Spleen (tissue), 11 donors: ENCODE results near the gene ATOH8. TPM values are rescaled to one million over a fixed set of nuclear protein-coding genes. Genes with fewer than 3 reads are reported as not detected.

Source experiments
- DNase-seq: peaks from one replicate; pipeline ENCODE4 v3.0.0-alpha.2; 2020
- H3K27ac ChIP-seq, 8 donors: fragments of 200-600 bp; sonication (generic) in 7 of 8; 1 replicate in 4 of 8; 2 replicates in 4 of 8; pipeline versions ENCODE4 v1.5.0 to v1.8.0; 2016 to 2021; ENCODE audit warnings: inconsistent platforms in 4 of 8, mild to moderate bottlenecking in 4 of 8, moderate library complexity in 1 of 8
- H3K27me3 ChIP-seq, 7 donors: fragments of 200-600 bp; sonication (generic) in 6 of 7; replicated peaks in 1 of 7; 1 replicate in 4 of 7; 2 replicates in 3 of 7; pipeline versions ENCODE4 v1.5.0 to v1.8.0; 2016 to 2021; ENCODE audit warnings: inconsistent platforms in 3 of 7, mild to moderate bottlenecking in 1 of 7
- H3K36me3 ChIP-seq, 6 donors: fragments of 200-600 bp; sonication (generic) in 5 of 6; 1 replicate in 4 of 6; 2 replicates in 2 of 6; pipeline versions ENCODE4 v1.5.0 to v1.8.0; 2016 to 2021; ENCODE audit warnings: inconsistent platforms in 2 of 6
- H3K4me1 ChIP-seq, 6 donors: fragments of 200-600 bp; sonication (generic) in 5 of 6; 1 replicate in 3 of 6; 2 replicates in 3 of 6; pipeline versions ENCODE4 v1.5.0 to v1.8.0; 2016 to 2021; ENCODE audit warnings: inconsistent platforms in 3 of 6
- H3K4me3 ChIP-seq, 8 donors: fragments of 200-600 bp; sonication (generic) in 7 of 8; 1 replicate in 4 of 8; 2 replicates in 4 of 8; pipeline versions ENCODE4 v1.5.0 to v1.8.0; 2016 to 2021; ENCODE audit warnings: inconsistent platforms in 4 of 8, mild to moderate bottlenecking in 4 of 8, moderate library complexity in 2 of 8
- H3K9me3 ChIP-seq, 8 donors: fragments of 200-600 bp; sonication (generic) in 7 of 8; 1 replicate in 4 of 8; 2 replicates in 4 of 8; pipeline versions ENCODE4 v1.5.0 to v1.8.0; 2016 to 2021; ENCODE audit warnings: inconsistent platforms in 4 of 8
- CTCF ChIP-seq, 11 experiments: fragments of 200-600 bp in 7 of 11; fragments of 450-650 bp in 4 of 11; sonication (generic) in 4 of 11; IDR thresholded peaks in 8 of 11; conservative IDR thresholded peaks in 3 of 11; 1 replicate in 7 of 11; 2 replicates in 4 of 11; pipeline versions ENCODE4 v1.4.0 to v1.8.0; 2016 to 2021; ENCODE audit warnings: antibody characterized with exemption in 11 of 11, inconsistent platforms in 4 of 11, mild to moderate bottlenecking in 1 of 11
- POLR2A ChIP-seq, 3 donors: fragments of 450-650 bp; IDR thresholded peaks; one replicate each; pipeline ENCODE4 v1.5.1; 2017; ENCODE audit warnings: antibody characterized with exemption in 3 of 3, mild to moderate bottlenecking in 1 of 3
- POLR2AphosphoS5 ChIP-seq, 3 donors: sonication (generic); formaldehyde crosslinking; IDR thresholded peaks; one replicate each; pipeline ENCODE4 v1.5.1; 2017; ENCODE audit warnings: antibody characterized with exemption in 3 of 3
- WGBS, 5 donors: extraction: QIAGEN DNeasy Blood & Tissue Kit in 3 of 5; methylation state at CpG; one replicate each; pipeline versions ENCODE4 v1.1.5 to v1.1.7; 2013 to 2018; 5-methylcytosine and 5-hydroxymethylcytosine counted together
- intact Hi-C: fragments of 100-400 bp; cut with DNase I; formaldehyde crosslinking; loops from one replicate; pipeline ENCODE4 v1.15.0; 2023; ENCODE audit warnings: low total_unique reads
- polyA plus RNA-seq, 3 donors: library from polyadenylated mRNA; stranded (reverse); fragments of 200-250 nt; gene quantifications; one replicate each; pipeline ENCODE4 v1.2.1, GENCODE V29; 2013
- total RNA-seq, 7 donors: library from RNA; depleted of rRNA in 3 of 7; stranded (reverse); fragments of >200 nt in 3 of 7; fragmentation: NEBNext Ultra II Directional in 4 of 7; extraction: Animal tissue kit (Norgen Biotek cat#: 25700) in 4 of 7; gene quantifications; one replicate each; pipeline versions ENCODE4 v1.1.0 to v1.2.1, GENCODE V29; 2016 to 2021
- donor health status: healthy with polysubstance abuse.
- donor health status: DM: no; HTN: no; CAD: no; lungs with moderate emphysema.
- donor health status: DM: no; HTN: no; CAD: no.
- donor health status: Bipolar disorder and iron deficiency.
- donor health status: healthy.
- donor health status: DM: no; HTN: no; CAD: no.
- donor health status: DM: yes; HTN: yes; CAD: no.

The ATOH8 gene
- total and polyA plus RNA-seq, 10 donors, result 6.4 to 53.0 (median 17.4) TPM

- no peak overlapping the region for H3K27ac ChIP-seq
- no peak overlapping the region for H3K4me3 ChIP-seq
- H3K9me3 ChIP-seq, result no peaks in the 10 kb centered on the region
- TF ChIP-seq POLR2AphosphoS5 (IDR thresholded peaks at IDR 0.05) (no peak), POLR2A (IDR thresholded peaks at IDR 0.05) (no peak), CTCF (IDR thresholded peaks at IDR 0.05 in 8 of 11, conservative IDR thresholded peaks at IDR 0.05 in 3 of 11) (peak in 1 of 11 experiments; percentile 13)
- DNase-seq, result no peak
- H3K27me3 ChIP-seq, result peaks cover 0 to 23% (median 0%) of the 10 kb centered on the region in 7 donors
- WGBS, 5 donors, result 71 to 89% (median 84%) methylated on average over 10 of the region's 10 CpGs
- intact Hi-C loops, result loop anchor here (5.0 to 10.0 kb wide), 2 partner anchors 90 to 347 kb away; no protein-coding TSS in a partner anchor
- H3K4me1 ChIP-seq, result peaks cover 4 to 37% (median 20%) of the 10 kb centered on the region in 6 donors
- H3K36me3 ChIP-seq, result no peaks in the 10 kb centered on the region
Measured at GRCh38 chr2:85727798-85728197, 26.0 kb upstream of the ATOH8 start.

- WGBS, 5 donors, result 42 to 68% (median 49%) methylated on average over 5 of the region's 5 CpGs
- DNase-seq, result no peak
- H3K4me1 ChIP-seq, result peaks cover 4 to 37% (median 20%) of the 10 kb centered on the region in 6 donors
- peaks cover 0 to 23% (median 0%) of the 10 kb centered on the region in 7 donors for H3K27me3 ChIP-seq
- intact Hi-C loops, result loop anchor here (5.0 to 10.0 kb wide), 2 partner anchors 89 to 346 kb away; no protein-coding TSS in a partner anchor
- no peaks in the 10 kb centered on the region for H3K36me3 ChIP-seq
- no peak overlapping the region for H3K4me3 ChIP-seq
- no peak overlapping the region for H3K27ac ChIP-seq
- H3K9me3 ChIP-seq, result no peaks in the 10 kb centered on the region
- TF ChIP-seq POLR2A (IDR thresholded peaks at IDR 0.05) (no peak), CTCF (IDR thresholded peaks at IDR 0.05 in 8 of 11, conservative IDR thresholded peaks at IDR 0.05 in 3 of 11) (no peak), POLR2AphosphoS5 (IDR thresholded peaks at IDR 0.05) (no peak)
Measured at GRCh38 chr2:85728342-85728741, 25.4 kb upstream of the ATOH8 start.

GRCh38 chr2:85728883-85729824 is 24.6 kb upstream of the ATOH8 start:
- H3K9me3 ChIP-seq, result no peaks in the 10 kb centered on the region
- H3K27me3 ChIP-seq, result peaks cover 0 to 26% (median 0%) of the 10 kb centered on the region in 7 donors
- peak overlapping the region in 1 of 8 donors; percentile 24 for H3K27ac ChIP-seq
- no peaks in the 10 kb centered on the region for H3K36me3 ChIP-seq
- peak; percentile 65 to 95 (median 89) for TF ChIP-seq CTCF (IDR thresholded peaks at IDR 0.05 in 8 of 11, conservative IDR thresholded peaks at IDR 0.05 in 3 of 11)
- peak in 2 of 3 donors; percentile 50 to 64 for TF ChIP-seq POLR2AphosphoS5 (IDR thresholded peaks at IDR 0.05)
- no peak for TF ChIP-seq POLR2A (IDR thresholded peaks at IDR 0.05)
- peaks cover 3 to 34% (median 18%) of the 10 kb centered on the region in 6 donors for H3K4me1 ChIP-seq
- peak overlapping the region in 1 of 8 donors; percentile 17 for H3K4me3 ChIP-seq
- intact Hi-C loops, result loop anchor here (5.0 to 10.0 kb wide), 2 partner anchors 88 to 346 kb away; no protein-coding TSS in a partner anchor
- WGBS, 5 donors, result 33 to 51% (median 36%) methylated on average over 17 to 26 of the region's 26 CpGs
- DNase-seq, result peak; percentile 95
